Tibial nerve (tissue), 4 donors: ENCODE results near the gene IFITM2. TPM values are rescaled to one million over a fixed set of nuclear protein-coding genes. Genes with fewer than 3 reads are reported as not detected.
A peak's percentile ranks its signal among the peaks of the same experiment; 100 is the strongest.
"Not testable (repeated sequence)": the region's sequence is repeated elsewhere in the genome, so short reads cannot be mapped to it uniquely, and the experiment has no call there.

Experiments used
- DNase-seq, 2 donors: peaks; one replicate each; pipeline ENCODE4 v3.0.0-alpha.2; 2019; ENCODE audit warnings: low spot score in 2 of 2
- H3K27ac ChIP-seq, 4 donors: fragments of 200-600 bp; sonication (generic) in 3 of 4; one replicate each; pipeline ENCODE4 v1.5.1; 2017 to 2019; ENCODE audit warnings: mild to moderate bottlenecking in 1 of 4
- H3K27me3 ChIP-seq, 2 donors: fragments of 200-600 bp; sonication (generic) in 1 of 2; one replicate each; pipeline versions ENCODE4 v1.5.1 to v1.6.0; 2017 to 2019
- H3K36me3 ChIP-seq, 3 donors: fragments of 200-600 bp; sonication (generic); one replicate each; pipeline ENCODE4 v1.5.1; 2018 to 2019
- H3K4me1 ChIP-seq, 4 donors: fragments of 200-600 bp; sonication (generic) in 3 of 4; one replicate each; pipeline ENCODE4 v1.5.1; 2017 to 2019
- H3K4me3 ChIP-seq, 4 donors: fragments of 200-600 bp; sonication (generic) in 3 of 4; one replicate each; pipeline ENCODE4 v1.5.1; 2017 to 2019; ENCODE audit warnings: mild to moderate bottlenecking in 1 of 4, moderate library complexity in 1 of 4
- H3K9me3 ChIP-seq, 4 donors: fragments of 200-600 bp; sonication (generic) in 3 of 4; one replicate each; pipeline ENCODE4 v1.5.1; 2017 to 2019
- CTCF ChIP-seq, 5 experiments: fragments of 200-600 bp in 3 of 5; fragments of 450-650 bp in 2 of 5; sonication (generic) in 3 of 5; IDR thresholded peaks; one replicate each; pipeline ENCODE4 v1.5.1; 2016 to 2019; ENCODE audit warnings: antibody characterized with exemption in 5 of 5, mild to moderate bottlenecking in 3 of 5, moderate library complexity in 2 of 5
- EP300 ChIP-seq, 2 donors: sonication (generic); formaldehyde crosslinking; IDR thresholded peaks; one replicate each; pipeline ENCODE4 v1.6.1; 2017; ENCODE audit warnings: antibody characterized with exemption in 2 of 2, mild to moderate bottlenecking in 1 of 2
- POLR2A ChIP-seq, 2 donors: fragments of 450-650 bp; IDR thresholded peaks; one replicate each; pipeline ENCODE4 v1.6.1; 2017; ENCODE audit warnings: antibody characterized with exemption in 2 of 2, mild to moderate bottlenecking in 2 of 2, moderate library complexity in 2 of 2
- WGBS, 2 donors: methylation state at CpG; one replicate each; pipeline ENCODE4 v1.1.5; 2018; 5-methylcytosine and 5-hydroxymethylcytosine counted together
- total RNA-seq, 4 donors: library from RNA; depleted of rRNA; stranded (reverse); fragments of >200 nt; gene quantifications; one replicate each; pipeline ENCODE4 v1.1.0, GENCODE V29; 2016

IFITM2 gene
- total RNA-seq, 4 donors from 2014 or later, result 258 to 624 (median 292) TPM

GRCh38 chr11:313304-313786 is 5.7 kb downstream of the IFITM2 start:
- DNase-seq, result no peak
- H3K27me3 ChIP-seq, result no peaks in the 10 kb centered on the region
- TF ChIP-seq POLR2A (IDR thresholded peaks at IDR 0.05) (no peak), EP300 (IDR thresholded peaks at IDR 0.05) (no peak), CTCF (IDR thresholded peaks at IDR 0.05) (no peak)
- H3K9me3 ChIP-seq, result no peaks in the 10 kb centered on the region
- H3K36me3 ChIP-seq, result no peaks in the 10 kb centered on the region
- peak overlapping the region in 2 of 4 donors; percentile 51 to 55 for H3K4me3 ChIP-seq
- peak overlapping the region; percentile 66 to 92 (median 90) for H3K27ac ChIP-seq
- 63 to 69% methylated on average over 6 to 8 of the region's 8 CpGs for WGBS, 2 donors
- peaks cover 0 to 64% (median 33%) of the 10 kb centered on the region in 4 donors for H3K4me1 ChIP-seq

GRCh38 chr11:313787-314553 is 6.4 kb downstream of the IFITM2 start, which contains the start of gene IFITM1:
Gene IFITM1, plus strand, starts transcription at chr11:314040. Its CDS starts 131 bp downstream, at chr11:314171.
- 31 to 52% methylated on average over 18 of the region's 18 CpGs for whole genome bisulfite sequencing, 2 donors
- H3K27me3 ChIP-seq, result no peaks in the 10 kb centered on the region
- H3K27ac ChIP-seq, result peak within 1 kb of the TSS; percentile 66 to 92 (median 90)
- no peaks in the 10 kb centered on the region for H3K36me3 ChIP-seq
- H3K4me3 ChIP-seq, result peak within 1 kb of the TSS; percentile 40 to 55 (median 46)
- peak in 1 of 2 donors; percentile 53 for DNase-seq
- peaks cover 0 to 63% (median 33%) of the 10 kb centered on the region in 4 donors for H3K4me1 ChIP-seq
- no peaks in the 10 kb centered on the region for H3K9me3 ChIP-seq
- TF ChIP-seq POLR2A (IDR thresholded peaks at IDR 0.05) (peak in 1 of 2 donors; percentile 75), EP300 (IDR thresholded peaks at IDR 0.05) (peak; percentile 12 to 86), CTCF (IDR thresholded peaks at IDR 0.05) (no peak)

GRCh38 chr11:314554-314875 is 6.9 kb downstream of the IFITM2 start:
- WGBS, 2 donors, result 54 to 57% methylated on average over 6 of the region's 6 CpGs
- Histone ChIP-seq H3K4me1 (peaks cover 0 to 58% (median 31%) of the 10 kb centered on the region in 4 donors), H3K27ac (peak overlapping the region; percentile 66 to 92 (median 90)), H3K4me3 (peak overlapping the region; percentile 40 to 55 (median 46))
- H3K9me3 ChIP-seq, H3K27me3 ChIP-seq, H3K36me3 ChIP-seq, DNase-seq: not testable (repeated sequence)

DNA sequence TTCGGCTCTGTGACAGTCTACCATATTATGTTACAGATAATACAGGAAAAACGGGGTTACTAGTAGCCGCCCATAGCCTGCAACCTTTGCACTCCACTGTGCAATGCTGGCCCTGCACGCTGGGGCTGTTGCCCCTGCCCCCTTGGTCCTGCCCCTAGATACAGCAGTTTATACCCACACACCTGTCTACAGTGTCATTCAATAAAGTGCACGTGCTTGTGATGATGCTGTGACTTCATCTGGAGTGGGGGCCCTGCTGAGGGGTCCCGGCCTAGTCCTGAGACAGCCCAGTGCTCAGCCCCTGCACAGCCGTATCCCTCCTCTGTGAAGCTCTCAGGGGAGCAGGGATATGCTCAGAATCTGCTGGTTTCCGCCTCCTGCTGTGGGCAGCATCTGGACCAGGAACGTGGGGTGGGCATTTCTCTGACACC is 7.5 kb downstream of the IFITM2 start:
- H3K36me3 ChIP-seq, result peaks cover 0 to 4% (median 0%) of the 10 kb centered on the region in 3 donors
- DNase-seq, result no peak
- H3K4me3 ChIP-seq, result peak overlapping the region; percentile 40 to 55 (median 46)
- TF ChIP-seq CTCF (IDR thresholded peaks at IDR 0.05) (no peak), EP300 (IDR thresholded peaks at IDR 0.05) (no peak), POLR2A (IDR thresholded peaks at IDR 0.05) (no peak)
- no peaks in the 10 kb centered on the region for H3K27me3 ChIP-seq
- H3K9me3 ChIP-seq, result no peaks in the 10 kb centered on the region
- WGBS, 2 donors, result 49 to 53% methylated on average over 9 of the region's 9 CpGs
- peaks cover 0 to 52% (median 30%) of the 10 kb centered on the region in 4 donors for H3K4me1 ChIP-seq
- peak overlapping the region in 3 of 4 donors; percentile 90 to 92 (median 90) for H3K27ac ChIP-seq

GRCh38 chr11:315516-315994 is 7.9 kb downstream of the IFITM2 start:
- Histone ChIP-seq H3K4me1 (peaks cover 0 to 52% (median 30%) of the 10 kb centered on the region in 4 donors), H3K36me3 (peaks cover 0 to 4% (median 0%) of the 10 kb centered on the region in 3 donors), H3K9me3 (no peaks in the 10 kb centered on the region), H3K27me3 (no peaks in the 10 kb centered on the region), H3K4me3 (peak overlapping the region; percentile 40 to 55 (median 46)), H3K27ac (peak overlapping the region; percentile 40 to 92 (median 90))
- no peak for TF ChIP-seq POLR2A (IDR thresholded peaks at IDR 0.05)
- no peak for TF ChIP-seq CTCF (IDR thresholded peaks at IDR 0.05)
- TF ChIP-seq EP300 (IDR thresholded peaks at IDR 0.05), result no peak
- DNase-seq, result no peak
- WGBS, 2 donors, result 65 to 68% methylated on average over 20 to 27 of the region's 32 CpGs
